DMS53 treated with DMSO at 0.1 percent for 48 hours (cell line): ENCODE measurements around the gene TTLL5.
"Not testable (repeated sequence)": the region's sequence is repeated elsewhere in the genome, so short reads cannot be mapped to it uniquely, and the experiment has no call there.

Source experiments
- DNase-seq: peaks from one replicate; lab custom pipeline; 2025; ENCODE audit not compliant: unreplicated experiment; lab: John Stamatoyannopoulos, UW

The TTLL5 gene

DNA sequence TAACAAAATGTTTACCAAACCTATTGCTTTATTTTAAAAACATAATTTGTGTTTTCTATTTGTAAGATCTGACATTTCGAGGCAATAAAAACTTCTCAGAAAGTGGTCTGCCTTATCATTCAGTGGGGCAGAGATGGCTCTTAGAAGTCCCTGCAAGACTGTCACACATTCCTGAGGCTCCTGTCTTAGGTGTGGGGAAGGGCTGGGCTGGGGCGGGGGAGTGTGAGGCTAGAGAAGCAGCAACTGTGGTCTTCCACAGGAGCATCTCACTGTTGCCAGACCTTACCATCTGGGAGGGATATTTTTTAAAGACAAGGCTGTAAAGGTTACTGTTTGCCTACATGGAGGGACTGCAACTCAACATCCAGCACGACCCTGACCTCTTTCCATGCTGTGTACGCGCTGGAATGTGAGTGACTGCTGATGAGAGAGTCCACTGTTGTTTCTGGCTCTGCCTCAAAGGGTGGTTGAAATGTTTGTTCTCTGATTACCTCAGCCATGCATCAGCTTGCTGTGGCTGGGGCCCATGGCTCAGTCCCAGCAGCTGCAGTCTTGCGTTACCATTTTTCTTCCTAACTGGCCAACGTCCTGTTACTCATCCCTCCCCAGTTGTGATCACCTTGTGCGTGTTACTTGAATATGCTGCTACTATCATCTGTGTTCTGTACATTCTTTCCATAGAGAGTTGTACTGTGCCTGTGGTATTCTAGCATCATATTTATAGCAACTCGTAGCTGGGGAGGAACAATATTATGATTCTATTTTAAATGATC is 12.8 kb upstream of the TTLL5 start:
- DNase-seq: peak; percentile 52

DNA sequence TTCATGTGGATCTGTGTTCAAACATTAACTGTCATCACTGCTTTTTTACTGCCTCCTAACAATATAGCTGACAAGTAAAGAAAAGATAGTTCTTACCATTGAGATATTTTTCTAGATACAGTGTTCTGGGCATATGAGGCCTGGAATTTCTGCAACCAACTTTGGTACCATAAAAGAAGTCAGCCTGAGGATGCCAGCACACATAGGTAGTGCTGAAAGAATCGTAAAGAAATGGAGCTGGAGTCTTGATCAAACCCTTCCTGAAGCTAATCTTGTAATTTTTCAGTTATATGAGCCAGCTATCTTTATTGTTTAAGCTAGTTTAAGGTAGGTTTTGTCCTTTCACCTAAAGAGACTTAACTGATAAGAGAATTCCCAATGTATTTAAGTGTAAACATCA is 11.7 kb upstream of the TTLL5 start:
- no peak for DNase-seq

DNA sequence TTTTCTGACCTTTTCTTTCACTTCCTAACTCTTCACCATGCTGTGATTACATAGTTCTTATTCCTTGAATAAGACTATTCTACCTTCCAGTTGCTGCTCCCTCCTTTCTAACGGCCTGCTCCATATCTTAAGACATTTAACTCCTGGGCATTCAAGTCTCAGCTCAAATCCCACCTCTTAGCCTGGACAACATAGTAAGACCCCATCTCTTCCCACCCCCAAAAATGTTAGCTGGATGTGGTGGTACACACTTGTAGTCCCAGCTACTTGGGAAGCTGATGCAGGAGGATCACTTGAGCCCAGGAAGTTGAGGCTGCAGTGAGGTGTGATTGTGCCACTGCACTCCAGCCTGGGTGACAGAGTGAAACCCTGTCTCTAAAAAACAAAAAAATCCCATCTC is 11.3 kb upstream of the TTLL5 start:
- DNase-seq: no peak

DNA sequence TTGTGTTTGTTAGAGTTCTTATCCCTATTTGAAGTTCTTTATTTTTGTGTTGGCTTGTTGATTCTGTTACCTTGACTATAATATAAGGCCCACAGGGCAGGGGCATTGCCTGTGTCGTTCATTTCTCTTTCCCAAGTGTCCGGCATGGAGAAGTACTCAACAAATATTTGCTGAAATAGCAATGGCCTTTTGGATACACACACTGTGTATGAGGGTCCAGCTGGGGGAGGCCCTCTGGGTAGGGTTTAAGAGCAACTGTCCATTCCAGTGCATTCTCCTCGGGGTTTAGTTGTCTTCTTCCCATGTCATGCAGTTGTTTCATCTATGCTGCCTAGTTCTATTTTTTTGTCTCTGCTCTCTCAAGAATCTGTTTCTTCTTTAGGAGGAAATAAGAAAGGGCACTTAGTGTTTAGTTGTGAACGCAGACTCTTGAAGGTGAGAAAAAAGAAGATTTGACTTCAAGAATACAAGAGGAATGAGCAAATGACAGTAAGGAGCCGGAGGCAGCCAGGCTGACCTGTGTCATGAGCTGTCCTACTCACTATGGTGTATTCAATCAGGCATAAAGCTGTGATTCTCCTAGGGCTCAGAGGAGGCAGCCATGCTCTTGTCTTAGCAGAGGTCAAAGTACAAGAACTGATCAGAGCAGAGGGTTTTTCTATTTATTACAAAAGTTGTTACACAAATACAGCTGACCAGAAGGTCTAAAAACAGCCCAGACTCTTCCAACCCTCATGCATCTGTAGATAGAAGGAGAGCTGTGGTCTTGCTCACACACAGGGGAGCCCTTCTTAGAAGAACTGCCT is 10.6 kb upstream of the TTLL5 start:
- no peak for DNase-seq

DNA sequence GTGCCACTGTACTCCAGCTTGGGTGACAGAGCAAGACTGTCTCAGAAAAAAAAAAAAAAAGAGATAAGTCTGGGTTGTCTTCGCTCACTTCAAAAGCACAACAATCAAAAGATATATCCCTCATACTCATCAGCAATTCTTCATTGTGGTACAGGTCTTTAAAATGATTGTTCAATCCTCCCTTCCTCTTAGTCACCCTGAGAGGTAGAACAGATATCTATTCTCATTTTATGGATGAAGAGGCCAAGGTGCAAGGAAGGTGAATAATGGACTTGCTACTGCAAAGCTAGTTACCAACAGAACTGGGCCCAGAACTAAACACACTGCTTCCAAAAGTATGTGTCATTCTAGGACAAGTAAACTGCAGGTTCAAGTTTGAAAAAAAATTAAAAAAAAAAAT is 7.5 kb upstream of the TTLL5 start:
- no peak for DNase-seq

DNA sequence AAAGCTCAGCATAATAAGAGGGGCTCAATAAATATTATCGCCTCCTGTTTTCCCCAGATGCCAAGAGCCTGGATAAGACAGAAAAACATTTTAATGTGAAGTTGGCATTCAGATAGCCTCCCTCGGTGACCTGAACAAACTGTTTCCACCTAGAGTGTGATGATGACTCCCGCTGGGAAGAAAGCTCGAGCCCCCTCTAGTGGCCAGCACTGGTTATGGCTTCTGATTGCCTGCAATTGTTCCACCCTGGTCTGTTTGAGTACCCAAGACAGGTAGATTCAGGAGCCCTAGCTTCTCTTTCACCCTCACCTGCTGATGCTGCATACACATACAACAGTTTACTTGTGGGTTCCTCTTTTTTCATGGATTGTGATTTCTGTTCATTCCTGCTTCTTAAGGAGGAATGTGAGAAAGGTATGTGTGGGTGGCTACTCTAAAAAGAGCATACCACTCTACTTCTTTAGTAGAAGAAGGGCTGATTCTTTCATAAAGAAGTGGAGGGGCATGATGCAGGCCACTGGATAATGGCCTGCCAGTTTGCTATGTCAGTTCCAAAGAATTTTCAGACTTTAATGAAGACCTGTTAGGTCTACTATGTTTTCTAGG is 6.8 kb upstream of the TTLL5 start:
- DNase-seq: peak; percentile 48

DNA sequence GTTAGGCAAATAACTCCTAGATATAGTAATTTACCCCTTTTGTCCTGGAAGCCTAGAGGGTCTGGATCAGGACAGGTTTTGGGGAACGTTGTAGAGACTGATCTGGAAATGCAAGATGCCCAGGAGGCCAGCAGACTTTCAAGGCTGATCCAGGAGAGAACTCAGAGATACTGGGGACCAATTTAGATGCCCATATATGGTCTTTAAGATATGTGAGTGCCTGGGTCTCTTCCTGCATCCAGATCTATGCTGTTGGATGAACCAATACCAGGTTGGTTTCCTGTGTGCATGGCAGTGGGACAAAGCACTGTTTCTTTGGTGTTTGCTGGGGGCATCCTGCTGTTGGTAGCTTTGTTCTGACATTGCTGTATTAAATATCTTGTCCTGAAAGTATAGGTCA is 5.8 kb upstream of the TTLL5 start:
- no peak for DNase-seq

DNA sequence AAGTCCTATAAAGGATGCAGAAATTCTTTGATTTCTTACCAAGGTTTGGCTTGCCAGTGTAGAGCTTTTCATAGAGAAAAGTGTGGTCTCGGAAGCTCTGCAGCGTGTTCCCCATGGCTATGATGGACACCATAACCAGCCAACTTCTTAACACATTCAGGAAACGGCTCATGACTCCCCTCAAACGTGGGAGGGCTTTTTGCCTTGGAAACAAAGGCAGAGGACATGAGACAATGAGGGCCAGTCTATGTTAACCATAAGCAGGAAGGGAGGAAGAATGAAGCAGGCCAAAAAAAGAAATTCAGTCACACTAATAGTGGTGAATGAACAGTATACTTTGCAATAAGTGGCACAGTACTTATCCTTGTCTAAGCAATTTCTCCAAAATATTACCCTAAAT is 3.7 kb upstream of the TTLL5 start:
- no peak for DNase-seq

DNA sequence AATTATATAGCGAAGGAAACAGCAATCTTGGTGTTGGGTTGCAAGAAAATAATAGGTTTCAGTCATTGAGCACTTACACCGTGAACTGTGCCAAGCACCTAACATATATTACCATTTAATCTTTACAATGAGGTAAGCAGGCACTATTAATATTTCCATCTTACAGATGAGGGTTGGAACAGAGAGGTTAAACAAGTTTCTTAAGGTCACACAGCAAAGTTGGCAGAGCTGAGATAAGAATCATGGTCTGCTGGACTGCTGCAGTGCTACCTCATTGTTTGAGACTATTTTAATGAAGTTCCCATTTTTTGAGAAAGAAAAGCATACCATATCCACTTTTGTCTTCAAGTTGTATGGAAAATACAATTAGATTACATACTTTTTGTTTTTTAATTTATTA is 2.1 kb upstream of the TTLL5 start:
- DNase-seq: no peak

DNA sequence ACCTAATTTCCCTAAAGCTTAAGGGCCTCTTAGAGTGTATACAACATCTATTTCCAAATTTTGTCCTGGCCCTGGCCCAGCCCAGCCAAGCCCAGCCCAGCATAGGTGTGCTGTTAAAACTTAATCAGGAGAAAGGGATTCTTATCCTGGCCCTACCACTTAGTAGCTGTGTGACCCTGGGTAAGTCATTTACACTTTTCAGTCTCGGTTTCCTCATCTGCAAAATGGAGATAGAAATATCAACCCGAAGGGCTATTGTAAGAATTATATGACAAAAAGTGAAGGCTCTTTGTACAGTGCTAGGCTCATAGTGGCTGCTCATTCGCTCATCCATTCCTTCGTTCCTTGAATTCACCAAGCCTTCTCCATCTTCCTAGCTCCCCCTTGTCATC is 812 bp upstream of the TTLL5 start:
- no peak for DNase-seq

DNA sequence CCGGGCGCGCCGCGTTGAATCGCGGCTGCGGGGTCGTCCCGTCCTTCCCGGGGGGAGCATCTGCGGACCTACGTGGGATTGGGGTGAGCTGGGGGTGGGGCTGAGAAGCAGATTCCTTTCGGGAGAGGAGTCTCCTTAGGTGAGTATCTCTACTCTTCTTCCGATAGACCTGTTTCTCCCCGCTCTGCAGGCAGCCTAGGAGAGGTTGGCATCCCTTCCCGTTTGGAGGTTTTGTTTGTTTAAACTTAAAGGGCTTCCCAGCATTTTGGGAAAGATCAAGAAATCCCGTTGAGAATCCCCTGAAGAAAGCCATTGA is 411 bp downstream of the TTLL5 start:
- no peak for DNase-seq

DNA sequence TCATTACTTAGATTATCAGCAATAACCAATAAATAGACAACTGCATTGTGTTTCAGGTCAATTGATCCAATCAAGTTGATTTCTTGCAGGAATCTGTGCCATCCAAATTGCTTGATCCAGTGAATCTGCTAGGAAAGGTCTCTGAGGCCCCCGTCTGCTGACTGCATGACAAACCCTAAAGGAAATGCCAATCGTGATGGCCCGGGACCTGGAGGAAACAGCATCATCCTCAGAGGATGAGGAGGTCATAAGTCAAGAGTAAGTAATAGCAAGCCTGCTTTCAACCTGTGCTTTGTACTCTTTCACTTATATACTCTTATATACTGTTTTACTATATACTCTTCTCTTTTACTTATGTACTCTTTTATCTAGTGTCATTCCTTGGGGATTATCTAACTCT is 1.9 kb downstream of the TTLL5 start:
- no peak for DNase-seq

DNA sequence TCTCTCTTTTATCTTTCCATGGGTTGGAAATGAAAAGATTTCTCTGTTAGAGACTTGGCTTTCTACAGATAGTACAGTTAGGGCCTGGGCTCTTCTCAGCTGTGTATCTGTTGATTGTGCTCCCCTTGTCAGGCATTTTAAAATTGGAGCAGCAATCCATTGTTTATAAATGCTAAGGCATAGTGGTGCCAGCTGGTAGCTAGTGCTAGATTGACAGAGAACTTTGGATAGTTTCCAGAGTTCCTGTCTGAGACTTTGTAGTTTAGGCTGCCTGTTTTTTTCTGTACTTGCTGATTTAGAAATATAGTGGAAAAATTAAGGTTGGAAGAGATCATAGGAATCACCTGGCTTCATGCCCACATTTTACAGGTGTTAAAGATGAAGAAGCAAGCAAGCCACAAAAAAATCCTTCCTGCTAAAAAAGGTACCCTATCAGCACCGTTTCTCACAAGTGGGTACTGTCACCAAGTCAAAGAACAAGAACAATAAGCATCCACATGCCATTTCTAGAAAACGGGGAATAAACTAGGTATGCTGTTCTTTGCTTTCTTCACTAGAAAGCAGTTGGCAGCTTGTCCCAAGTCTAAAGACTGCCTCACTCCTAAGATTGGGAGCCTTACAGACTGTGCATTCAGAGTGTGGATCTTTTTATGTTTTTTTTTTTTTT is 6.2 kb downstream of the TTLL5 start:
- no peak for DNase-seq

DNA sequence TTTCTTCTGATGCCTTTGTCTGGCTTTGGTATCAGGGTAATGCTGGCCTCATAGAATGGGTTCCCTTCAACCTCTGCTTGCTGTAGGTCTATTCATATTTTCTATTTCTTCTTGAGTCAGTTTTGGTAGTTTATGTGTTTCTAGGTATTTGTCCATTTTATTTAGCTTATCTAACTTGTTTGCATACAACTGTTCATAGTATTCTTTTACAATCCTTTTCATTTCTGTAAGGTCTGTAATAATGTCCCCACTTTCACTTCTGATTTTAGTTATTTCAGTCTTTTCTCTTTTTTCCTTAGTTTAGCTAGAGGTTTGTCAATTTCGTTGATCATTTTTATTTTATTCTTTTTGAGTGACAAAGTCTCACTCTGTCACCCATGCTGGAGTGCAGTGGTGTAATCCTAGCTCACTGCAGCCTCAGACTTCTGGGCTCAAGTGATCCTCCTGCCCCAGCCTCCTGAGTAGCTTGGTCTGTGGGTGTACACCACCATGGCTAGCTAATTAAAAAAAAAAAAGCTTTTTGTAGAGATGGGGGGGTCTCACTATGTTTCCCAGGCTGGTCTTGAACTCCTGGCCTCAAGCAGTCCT is 11.7 kb downstream of the TTLL5 start:
- DNase-seq: no peak

DNA sequence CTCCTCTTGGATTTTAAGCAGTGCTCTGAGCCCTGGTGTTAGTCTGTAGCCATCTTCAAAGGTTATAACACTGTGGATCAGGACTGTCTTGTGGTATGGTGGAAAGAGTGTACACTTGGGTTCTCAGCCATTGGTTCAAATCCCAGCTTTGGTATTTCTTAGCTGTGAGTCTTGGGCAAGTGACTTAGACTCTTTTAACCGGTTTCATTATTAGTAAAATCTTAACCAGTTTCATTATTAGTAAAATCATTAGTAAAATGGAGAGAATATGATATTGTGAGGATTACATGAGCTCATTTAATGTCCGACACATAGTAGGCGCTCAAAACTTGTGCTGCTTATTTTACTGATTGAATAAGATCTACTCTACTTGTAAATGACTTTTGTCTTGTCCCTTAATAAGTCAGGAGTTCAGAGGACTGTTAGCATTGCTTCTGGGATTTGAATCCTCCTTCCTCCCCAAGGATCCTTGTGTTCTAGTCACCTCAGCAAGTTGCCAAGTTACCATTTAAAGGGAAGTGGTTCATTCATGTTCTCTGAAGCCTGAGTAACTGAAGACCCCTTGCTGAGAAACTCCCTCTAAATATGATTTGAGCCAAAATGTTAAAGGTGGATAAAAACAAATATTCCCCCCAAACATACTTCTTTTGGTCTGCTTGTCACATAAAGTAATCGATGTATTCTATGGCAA is 12.4 kb downstream of the TTLL5 start:
- no peak for DNase-seq

DNA sequence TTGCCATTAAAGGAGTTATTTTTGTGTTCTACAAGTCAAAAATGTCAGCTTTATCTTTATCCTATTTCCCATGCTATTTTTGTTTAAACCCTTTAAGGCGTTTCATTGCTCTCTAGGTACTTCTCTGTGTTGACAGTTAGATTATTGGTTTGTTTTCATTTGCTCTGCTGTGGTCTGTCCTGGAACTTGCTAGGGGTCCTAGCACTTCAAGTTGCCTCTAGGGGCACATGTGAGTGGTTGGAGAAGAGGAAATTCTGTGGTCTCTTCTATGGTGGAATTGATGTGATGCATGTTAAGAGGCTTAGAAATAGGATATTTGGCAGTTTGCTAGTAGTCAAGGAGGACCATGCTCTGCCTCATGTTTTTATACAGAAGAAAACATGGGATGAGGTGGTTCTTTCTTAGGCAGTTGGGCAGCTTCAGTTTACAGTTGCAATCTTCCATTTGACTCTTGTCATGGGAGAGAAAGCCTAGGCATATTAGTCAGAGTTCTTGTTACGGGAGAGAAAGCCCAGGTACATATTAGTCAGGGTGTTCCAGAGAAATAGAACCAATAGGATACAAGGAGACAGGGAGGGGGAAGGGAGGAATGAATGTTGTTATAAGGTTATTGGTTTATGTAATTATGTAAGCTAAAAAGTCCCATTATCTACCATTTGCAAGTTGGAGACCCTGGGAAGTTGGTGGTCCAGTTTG is 14.4 kb downstream of the TTLL5 start:
- DNase-seq: no peak

DNA sequence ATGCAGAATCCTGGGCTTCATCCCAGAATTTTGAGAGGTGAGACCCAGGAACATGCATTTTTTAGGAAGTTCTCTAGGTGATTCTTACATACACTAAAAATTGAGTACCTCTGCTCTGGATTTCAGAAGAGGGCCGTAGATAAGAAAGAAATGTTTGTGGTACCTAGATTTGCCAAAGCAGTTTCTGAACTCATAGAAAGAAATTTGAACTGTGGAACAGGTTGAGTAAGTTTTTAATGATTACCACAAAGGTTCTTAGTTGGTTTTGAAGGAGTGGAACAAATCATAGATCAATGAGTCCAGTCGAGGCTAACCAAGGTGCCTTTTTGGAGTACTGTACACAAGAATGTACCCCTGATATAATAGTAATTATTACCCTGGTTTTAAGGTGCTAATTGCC is 24.9 kb downstream of the TTLL5 start:
- DNase-seq: no peak

DNA sequence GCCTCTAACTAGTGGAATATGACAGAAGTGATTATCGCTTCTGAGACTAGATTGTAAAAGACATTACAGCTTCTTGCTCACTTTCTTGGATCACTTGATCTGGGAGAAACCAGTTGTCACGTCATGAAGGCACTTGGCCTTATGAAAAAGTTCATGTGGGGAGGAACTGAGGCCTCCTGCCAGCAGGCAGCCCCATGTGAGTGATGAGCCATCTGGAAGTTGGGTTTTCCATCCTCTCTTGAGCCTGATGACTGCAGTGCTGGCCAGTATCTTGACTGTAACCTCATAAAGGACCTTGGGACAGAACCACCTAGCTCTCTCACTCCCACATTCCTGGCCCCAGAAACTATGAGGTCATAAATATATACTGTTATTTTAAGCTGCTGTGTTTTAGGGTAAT is 28.0 kb downstream of the TTLL5 start:
- DNase-seq: no peak

DNA sequence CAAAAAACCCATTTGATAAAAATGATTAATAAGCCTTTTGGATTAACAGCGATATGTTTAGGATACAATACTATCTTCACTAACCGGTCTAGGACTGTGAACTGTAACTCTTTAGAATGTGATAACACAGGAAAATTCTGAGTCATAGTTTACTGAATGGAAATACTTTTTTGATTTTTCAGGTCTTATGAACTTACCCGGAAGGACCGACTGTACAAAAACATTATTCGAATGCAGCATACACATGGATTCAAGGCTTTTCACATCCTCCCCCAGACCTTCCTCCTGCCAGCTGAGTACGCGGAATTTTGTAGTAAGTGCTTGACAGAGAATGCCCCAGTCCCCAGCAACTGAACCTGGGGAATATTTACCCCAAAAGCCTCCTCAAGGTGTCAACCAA is 29.0 kb downstream of the TTLL5 start:
- no peak for DNase-seq

DNA sequence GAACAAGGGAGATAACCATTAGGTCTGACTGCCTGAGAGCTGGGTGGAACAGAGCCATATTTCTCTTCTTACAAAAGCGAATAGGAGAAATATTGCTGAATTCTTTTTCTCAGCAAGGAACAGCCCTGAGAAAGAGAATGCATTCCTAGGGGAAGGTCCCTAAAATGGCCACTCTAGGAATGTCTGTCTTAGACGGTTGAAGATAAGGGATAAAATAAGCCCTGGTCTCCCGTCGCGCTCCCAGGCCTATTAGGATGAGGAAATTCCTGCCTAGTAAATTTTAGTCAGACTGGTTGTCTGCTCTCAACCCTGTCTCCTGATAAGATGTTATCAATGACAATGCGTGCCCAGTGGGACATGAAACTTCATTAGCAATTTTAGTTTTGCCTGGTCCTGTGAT is 34.0 kb downstream of the TTLL5 start:
- DNase-seq: not testable (repeated sequence)
